ENCODE measurements around the gene VAV2. TPM values are rescaled to one million over a fixed set of nuclear protein-coding genes. Genes with fewer than 3 reads are reported as not detected.

VAV2 gene
- total and polyA plus RNA-seq, 9 of the 15 experiments (the other 6 are each of a cell fraction or from before 2014, with no cell fraction given), result 0.01 to 2.7 (median 1.0) TPM; not detected in 1

DNA sequence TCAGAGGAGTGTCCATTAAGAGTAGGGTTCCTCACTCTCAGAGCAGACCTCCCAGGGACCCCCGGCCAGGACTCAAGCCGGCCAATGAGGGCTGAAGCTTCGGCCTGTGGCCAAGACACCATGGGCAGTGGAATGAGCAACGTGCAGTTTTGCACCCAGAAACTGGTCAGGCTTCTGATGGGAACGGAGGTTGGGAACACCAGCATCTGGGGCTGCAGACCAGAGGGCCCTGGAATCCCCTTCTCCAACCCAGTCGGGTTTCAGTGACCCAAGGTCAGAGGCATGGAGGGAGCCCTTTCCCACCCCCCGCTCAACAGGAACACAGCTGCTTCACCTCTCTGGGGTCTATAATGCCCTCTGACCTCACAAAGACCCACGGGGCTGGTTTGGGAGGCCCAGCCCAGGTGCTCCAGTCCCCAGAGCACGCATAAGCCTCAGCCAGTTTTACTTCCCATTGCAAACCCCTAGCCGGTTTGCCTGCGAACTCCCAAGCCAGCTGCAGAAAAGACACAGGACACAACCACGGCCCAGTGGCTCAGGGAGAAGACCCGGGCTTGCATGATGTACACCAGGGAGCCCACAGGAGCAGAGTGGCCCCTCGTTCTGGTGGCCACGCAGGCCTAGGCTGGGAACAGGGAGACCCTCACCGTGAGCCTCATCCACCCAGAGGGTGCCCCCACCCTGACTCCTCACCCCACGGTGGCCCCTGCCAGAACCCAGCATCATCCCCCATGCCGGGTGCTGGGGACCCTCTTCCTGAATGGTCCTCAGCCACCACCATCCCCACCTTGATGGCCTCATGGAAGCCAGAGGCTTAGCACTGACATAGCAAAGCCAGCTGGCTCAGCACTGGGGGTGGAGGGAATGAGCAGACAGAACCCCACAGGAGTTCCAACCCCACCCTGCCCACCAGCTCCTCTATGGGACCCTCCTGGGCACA lies 30.6 kb downstream of the VAV2 start:
- peaks cover 3% of the 10 kb centered on the region for H3K9me3 ChIP-seq (replicated peaks; ENCODE audit: control insufficient read depth, insufficient read depth, low read depth, low read length)
- 1% methylated on average over 14 of the region's 18 CpGs for WGBS (ENCODE audit: insufficient coverage, low coverage, missing lambda C conversion rate)
- ChIA-PET CTCF (ENCODE audit: low intra/inter-chr PET ratio) (no interaction called here), POLR2A (interaction anchor here (0.6 to 1.3 kb wide), 2 partner anchors 16 to 501 kb away, joined by 3 to 4 read pairs; no protein-coding TSS in a partner anchor)
- no peaks in the 10 kb centered on the region for H3K79me2 ChIP-seq (ENCODE audit: control insufficient read depth, insufficient read depth, low read length)
- FAIRE-seq (no peak), DNase-seq (ENCODE audit: extremely low read depth in 1 of 4, low spot score in 3 of 4) (no peak), ATAC-seq (no peak)
- no peaks in the 10 kb centered on the region for H3K9me1 ChIP-seq (ENCODE audit: control insufficient read depth, insufficient read depth, low read length)
- in situ Hi-C loops (cut with MboI) (no loop called here), intact Hi-C loops (cut with micrococcal nuclease) (no loop called here)
- no peak for TF ChIP-seq ZNF354B (CRISPR knock-in tag; IDR thresholded peaks at IDR 0.05)
- TF ChIP-seq ZBTB17 (CRISPR knock-in tag; IDR thresholded peaks at IDR 0.05), result no peak
- no peak for TF ChIP-seq EHMT2 (IDR thresholded peaks at IDR 0.05)
- TF ChIP-seq ZNF717 (CRISPR knock-in tag; IDR thresholded peaks at IDR 0.05), result no peak
- no peak for TF ChIP-seq DPF2 (IDR thresholded peaks at IDR 0.05)
- no peak for TF ChIP-seq ATF1 (CRISPR knock-in tag; IDR thresholded peaks at IDR 0.05)
- no peak for TF ChIP-seq ATF1 (tag; IDR thresholded peaks at IDR 0.05)
- no peak for TF ChIP-seq MXI1 (IDR thresholded peaks at IDR 0.05; ENCODE audit: low read depth, low read length)
- TF ChIP-seq, protein P1, sequence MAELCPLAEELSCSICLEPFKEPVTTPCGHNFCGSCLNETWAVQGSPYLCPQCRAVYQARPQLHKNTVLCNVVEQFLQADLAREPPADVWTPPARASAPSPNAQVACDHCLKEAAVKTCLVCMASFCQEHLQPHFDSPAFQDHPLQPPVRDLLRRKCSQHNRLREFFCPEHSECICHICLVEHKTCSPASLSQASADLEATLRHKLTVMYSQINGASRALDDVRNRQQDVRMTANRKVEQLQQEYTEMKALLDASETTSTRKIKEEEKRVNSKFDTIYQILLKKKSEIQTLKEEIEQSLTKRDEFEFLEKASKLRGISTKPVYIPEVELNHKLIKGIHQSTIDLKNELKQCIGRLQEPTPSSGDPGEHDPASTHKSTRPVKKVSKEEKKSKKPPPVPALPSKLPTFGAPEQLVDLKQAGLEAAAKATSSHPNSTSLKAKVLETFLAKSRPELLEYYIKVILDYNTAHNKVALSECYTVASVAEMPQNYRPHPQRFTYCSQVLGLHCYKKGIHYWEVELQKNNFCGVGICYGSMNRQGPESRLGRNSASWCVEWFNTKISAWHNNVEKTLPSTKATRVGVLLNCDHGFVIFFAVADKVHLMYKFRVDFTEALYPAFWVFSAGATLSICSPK (IDR thresholded peaks at IDR 0.05; ENCODE audit: borderline replicate concordance), result no peak
- TF ChIP-seq GTF2B (IDR thresholded peaks at IDR 0.05; ENCODE audit: extremely low read depth, insufficient read length), result no peak
- no peaks in the 10 kb centered on the region for H3K36me3 ChIP-seq (ENCODE audit: control insufficient read depth, insufficient read depth, low read length)
- no peak overlapping the region for H3K9ac ChIP-seq (ENCODE audit: insufficient read depth in 1 of 2, low read depth in 2 of 2, low read length in 2 of 2)
- H3K27ac ChIP-seq (ENCODE audit: extremely low read depth, low read depth, low read length), result no peak overlapping the region
- H3K27me3 ChIP-seq (ENCODE audit: control insufficient read depth in 2 of 2, insufficient read depth in 2 of 2, low read length in 2 of 2), result peaks cover 9 to 45% of the 10 kb centered on the region in 2 experiments; a peak in 4 of 5 replicates
- no peak overlapping the region for H3K4me3 ChIP-seq
- no peak overlapping the region for H3K4me2 ChIP-seq (ENCODE audit: insufficient read depth, low read length)
- BruUV-seq (replicated peaks), result no TSS peak
- no peak overlapping the region for H2AFZ ChIP-seq (ENCODE audit: low read depth, low read length)
- H4K20me1 ChIP-seq (replicated peaks; ENCODE audit: control insufficient read depth, insufficient read depth, low read length), result peaks cover 16% of the 10 kb centered on the region; the same call in 1 of the 2 replicates
- peaks cover 0 to 3% of the 10 kb centered on the region in 2 experiments; a peak in 1 of 5 replicates for H3K4me1 ChIP-seq (replicated peaks in 1 of 2; ENCODE audit: control insufficient read depth in 2 of 2, insufficient read depth in 2 of 2, low read length in 2 of 2)

All from K562 (cell line).